ENCODE results near the gene SEMA4D. TPM values are rescaled to one million over a fixed set of nuclear protein-coding genes. Genes with fewer than 3 reads are reported as not detected.

SEMA4D gene
- total and polyA plus RNA-seq, 12 donors, result 2.3 to 51.0 (median 20.2) TPM

DNA sequence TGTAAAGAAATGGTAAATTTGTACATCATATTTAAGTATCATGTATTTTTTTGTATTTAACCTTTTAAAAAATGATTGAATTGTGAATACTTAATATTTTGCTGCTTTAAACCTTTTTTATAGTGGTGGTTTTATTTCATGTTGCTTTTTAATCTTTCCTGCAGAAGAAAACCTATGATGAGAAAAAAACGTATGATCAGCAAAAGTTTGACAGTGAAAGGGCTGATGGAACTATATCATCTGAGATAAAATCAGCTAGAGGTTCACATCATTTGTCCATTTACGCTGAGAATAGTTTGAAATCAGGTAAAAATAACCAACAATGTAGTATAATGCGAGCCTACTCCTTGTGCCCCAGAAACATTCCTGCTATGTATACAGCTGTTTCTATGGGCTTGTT, 172.2 kb downstream of the SEMA4D start:
- Histone ChIP-seq H3K27ac (no peak overlapping the region), H3K36me3 (peaks cover 0 to 79% (median 34%) of the 10 kb centered on the region in 9 donors), H3K27me3 (no peaks in the 10 kb centered on the region), H3K4me1 (peaks cover under 1 to 35% (median 25%) of the 10 kb centered on the region in 9 donors), H3K4me3 (no peak overlapping the region), H3K9me3 (no peaks in the 10 kb centered on the region)
- intact Hi-C loops (cut with DNase I), result loop anchor here in 1 of 10 donors (2.0 kb wide), 1 partner anchor 223 kb away; no protein-coding TSS in a partner anchor
- WGBS, 2 donors, result 90% methylated on average over 3 of the region's 3 CpGs
- DNase-seq (no peak), ATAC-seq (no peak)
- TF ChIP-seq, protein P1, sequence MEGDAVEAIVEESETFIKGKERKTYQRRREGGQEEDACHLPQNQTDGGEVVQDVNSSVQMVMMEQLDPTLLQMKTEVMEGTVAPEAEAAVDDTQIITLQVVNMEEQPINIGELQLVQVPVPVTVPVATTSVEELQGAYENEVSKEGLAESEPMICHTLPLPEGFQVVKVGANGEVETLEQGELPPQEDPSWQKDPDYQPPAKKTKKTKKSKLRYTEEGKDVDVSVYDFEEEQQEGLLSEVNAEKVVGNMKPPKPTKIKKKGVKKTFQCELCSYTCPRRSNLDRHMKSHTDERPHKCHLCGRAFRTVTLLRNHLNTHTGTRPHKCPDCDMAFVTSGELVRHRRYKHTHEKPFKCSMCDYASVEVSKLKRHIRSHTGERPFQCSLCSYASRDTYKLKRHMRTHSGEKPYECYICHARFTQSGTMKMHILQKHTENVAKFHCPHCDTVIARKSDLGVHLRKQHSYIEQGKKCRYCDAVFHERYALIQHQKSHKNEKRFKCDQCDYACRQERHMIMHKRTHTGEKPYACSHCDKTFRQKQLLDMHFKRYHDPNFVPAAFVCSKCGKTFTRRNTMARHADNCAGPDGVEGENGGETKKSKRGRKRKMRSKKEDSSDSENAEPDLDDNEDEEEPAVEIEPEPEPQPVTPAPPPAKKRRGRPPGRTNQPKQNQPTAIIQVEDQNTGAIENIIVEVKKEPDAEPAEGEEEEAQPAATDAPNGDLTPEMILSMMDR (IDR thresholded peaks at IDR 0.05), result no peak

DNA sequence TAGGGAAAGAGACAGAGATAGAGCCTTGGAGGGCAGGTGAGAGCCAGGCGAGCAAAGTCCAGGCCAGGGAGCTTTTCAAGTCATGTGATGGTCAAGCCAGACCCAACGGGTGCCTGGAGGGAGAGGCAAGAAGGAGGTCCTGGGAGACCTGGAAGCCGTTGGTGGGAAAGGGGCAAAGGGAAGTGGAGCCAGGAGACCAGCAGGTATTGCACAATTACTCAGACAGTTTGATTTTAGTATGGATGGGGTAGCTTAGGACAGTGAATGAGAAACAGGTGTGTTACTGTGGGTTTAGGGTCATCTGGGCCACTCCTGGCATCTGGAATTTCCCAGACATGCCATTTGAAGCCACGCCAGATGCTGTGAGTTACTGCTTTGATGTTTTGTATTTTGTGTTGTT, 174.5 kb downstream of the SEMA4D start:
- intact Hi-C loops (cut with DNase I), result loop anchor here in 2 of 10 donors (5.0 kb wide), 1 partner anchor 224 kb away; no protein-coding TSS in a partner anchor
- H3K9me3 ChIP-seq, result no peaks in the 10 kb centered on the region
- H3K27me3 ChIP-seq, result no peaks in the 10 kb centered on the region
- no peak for DNase-seq
- no peak overlapping the region for H3K27ac ChIP-seq
- H3K4me1 ChIP-seq, result peaks cover 5 to 53% (median 36%) of the 10 kb centered on the region in 9 donors
- peaks cover 0 to 62% (median 13%) of the 10 kb centered on the region in 9 donors for H3K36me3 ChIP-seq
- no peak for ATAC-seq
- TF ChIP-seq, protein P1 (IDR thresholded peaks at IDR 0.05), result no peak
- H3K4me3 ChIP-seq, result no peak overlapping the region
- 68 to 71% methylated on average over 4 of the region's 4 CpGs for WGBS, 2 donors

DNA sequence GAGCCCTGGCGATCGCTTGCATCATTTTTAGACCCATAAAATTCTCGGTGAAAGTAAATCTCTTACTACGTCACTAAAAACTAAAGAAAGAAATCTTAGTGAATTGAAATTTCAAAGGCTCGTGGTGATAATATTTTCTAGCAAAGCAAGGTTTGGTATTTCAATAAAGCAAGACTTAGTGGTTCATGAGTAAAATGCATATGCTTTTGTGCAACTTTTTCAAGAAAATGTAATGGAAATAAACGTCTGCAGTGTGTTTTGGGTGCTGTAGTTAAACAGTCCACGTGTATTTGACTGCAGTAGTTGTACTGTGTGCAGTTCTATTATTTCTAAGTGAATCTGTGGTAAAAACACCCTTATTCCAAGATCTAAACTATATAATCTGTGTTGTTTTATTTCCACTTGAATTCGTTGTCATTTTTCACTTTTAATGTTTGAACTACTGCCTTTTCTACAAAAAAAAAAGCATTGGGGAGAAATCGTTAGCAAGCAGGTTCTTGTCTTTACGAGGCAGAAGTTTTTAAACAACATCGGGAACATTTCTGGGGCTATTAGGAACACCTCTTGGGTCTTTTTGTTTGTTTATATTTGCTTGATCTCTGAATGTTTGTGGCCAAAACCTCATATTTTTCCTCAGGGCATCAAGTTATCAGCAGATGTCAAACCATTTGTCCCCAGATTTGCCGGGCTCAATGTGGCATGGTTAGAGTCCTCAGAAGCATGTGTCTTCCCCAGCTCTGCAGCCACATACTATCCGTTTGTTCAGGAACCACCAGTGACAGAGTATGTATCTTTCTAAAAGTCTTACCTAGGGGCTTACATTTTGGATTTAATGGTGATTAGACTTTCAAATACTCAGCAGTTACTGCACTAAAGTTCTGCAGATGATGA, 178.7 kb downstream of the SEMA4D start:
- Histone ChIP-seq H3K4me1 (peaks cover 5 to 56% (median 44%) of the 10 kb centered on the region in 9 donors), H3K4me3 (peak overlapping the region; percentile 23 to 81 (median 67)), H3K9me3 (no peaks in the 10 kb centered on the region), H3K36me3 (peaks cover 0 to 47% (median 0%) of the 10 kb centered on the region in 9 donors), H3K27me3 (no peaks in the 10 kb centered on the region), H3K27ac (peak overlapping the region; percentile 98 to 100 (median 99))
- intact Hi-C loops (cut with DNase I), result loop anchor here in 4 of 10 donors (1.0 to 5.0 kb wide), 3 partner anchors 228 to 230 kb away; no protein-coding TSS in a partner anchor
- ATAC-seq (peak in 1 of 8 donors; percentile 3), DNase-seq (no peak)
- TF ChIP-seq, protein P1 (IDR thresholded peaks at IDR 0.05), result peak in 3 of 9 donors; percentile 27 to 75 (median 45)
- 3% methylated on average over 13 of the region's 13 CpGs for WGBS, 2 donors

Data from heart right ventricle (tissue), 16 donors.